ENCODE data around the gene ODR4.

DNA sequence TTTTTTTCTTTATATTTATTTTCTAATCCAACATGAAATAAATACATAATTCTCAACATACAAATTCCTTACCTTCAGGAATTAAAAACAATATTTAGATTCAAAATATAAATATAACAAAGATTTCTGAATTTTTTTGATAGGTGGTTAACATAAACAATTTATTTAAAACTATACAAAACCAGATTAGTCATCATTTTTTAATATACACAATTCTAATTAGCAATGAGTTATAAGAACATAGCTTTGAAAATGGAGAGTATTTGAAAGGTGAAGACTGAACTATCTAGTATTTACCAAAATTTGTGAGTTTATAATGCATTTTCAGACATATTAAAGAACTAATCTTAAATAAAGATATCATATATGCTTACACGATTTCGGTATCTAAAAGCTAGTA is 38.1 kb upstream of the ODR4 start:
- TF ChIP-seq POLR2A (IDR thresholded peaks at IDR 0.05): no peak
- no peak for TF ChIP-seq EP300 (IDR thresholded peaks at IDR 0.05)
